GM23248 (cell line): ENCODE data around the gene HMGXB4.

Experiments
- EZH2 ChIP-seq: fragments of 200-600 bp; sonication (generic); IDR thresholded peaks from 2 replicates; pipeline ENCODE4 v1.6.1; 2018; ENCODE audit warnings: antibody characterized with exemption, mild to moderate bottlenecking; ENCODE audit not compliant: insufficient read depth, poor library complexity, severe bottlenecking
- EZH2phosphoT487 ChIP-seq: fragments of 200-600 bp; sonication (generic); IDR thresholded peaks from 2 replicates; pipeline ENCODE4 v1.6.1; 2018; ENCODE audit warnings: antibody characterized with exemption, moderate library complexity, mild to moderate bottlenecking, low read depth; ENCODE audit not compliant: insufficient read depth

DNA sequence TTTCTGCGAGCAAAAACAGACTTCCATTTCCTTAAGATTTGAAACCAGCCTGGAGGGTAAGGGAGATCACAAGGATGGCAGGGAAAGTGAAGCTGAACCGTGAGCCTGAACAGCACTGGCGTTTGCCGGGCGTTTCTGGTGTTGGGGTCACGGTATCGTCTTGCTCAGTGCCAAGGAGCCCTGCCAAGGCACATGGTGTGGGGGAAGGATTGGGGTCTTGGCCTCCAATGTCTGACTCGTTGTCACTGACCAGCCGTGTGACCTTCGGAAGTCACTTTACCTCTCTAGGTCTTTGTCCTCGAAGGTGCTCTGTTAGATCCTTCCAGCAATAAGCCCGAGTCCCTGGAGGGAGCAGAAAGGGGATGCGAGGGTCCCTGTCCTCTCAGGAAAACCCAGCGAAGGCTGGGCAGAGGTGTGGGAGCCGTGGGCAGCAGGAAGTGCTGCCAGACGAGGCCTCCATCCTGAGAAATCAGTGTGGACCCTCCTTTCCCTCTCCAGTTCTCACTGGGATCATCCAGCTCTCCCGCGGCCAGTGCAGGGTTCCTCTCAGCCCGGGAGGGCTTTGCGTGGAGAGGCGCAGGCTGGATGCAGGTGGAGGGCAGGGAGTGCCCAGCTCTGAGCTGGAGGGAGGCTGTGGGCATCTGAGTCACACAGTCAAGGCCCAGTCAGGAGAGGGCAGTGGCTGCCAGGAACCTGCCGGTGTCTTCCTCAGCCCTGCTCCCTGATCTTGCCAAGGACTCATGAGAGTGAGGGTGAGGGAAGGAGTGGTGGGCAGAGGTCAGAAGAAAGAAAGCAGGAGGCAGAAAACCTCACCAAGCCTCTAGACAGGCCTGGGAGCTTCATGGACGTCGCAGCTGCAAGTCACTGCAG, 61.3 kb downstream of the HMGXB4 start:
- TF ChIP-seq EZH2 (no peak), EZH2phosphoT487 (no peak)
